GM19372 (cell line): ENCODE results near the gene TRIM33.
"Not testable (repeated sequence)": the region's sequence is repeated elsewhere in the genome, so short reads cannot be mapped to it uniquely, and the experiment has no call there.

ENCODE experiments used
- ATAC-seq: cut with Tn5 transposase; IDR thresholded peaks from one replicate; pipeline ENCODE4 v1.9.1; 2021; ENCODE audit warnings: mild to moderate bottlenecking, low read depth, moderate library complexity; ENCODE audit not compliant: unreplicated experiment

Gene TRIM33

GRCh38 chr1:114512595-114513280 lies 1.7 kb upstream of the TRIM33 start:
- no peak for ATAC-seq

- peak; percentile 50 for ATAC-seq
These were observed 550 bp downstream of the TRIM33 start for GRCh38 chr1:114510274-114511031.

GRCh38 chr1:114509596-114510273 lies 1.3 kb downstream of the TRIM33 start:
- ATAC-seq = no peak

- ATAC-seq = no peak
These were observed 2.6 kb downstream of the TRIM33 start for GRCh38 chr1:114508386-114508898.

- ATAC-seq = no peak
These were observed 3.5 kb downstream of the TRIM33 start for GRCh38 chr1:114507513-114507912.

- ATAC-seq = no peak
These were observed 5.8 kb downstream of the TRIM33 start for GRCh38 chr1:114505148-114505561.

- no peak for ATAC-seq
These were observed 7.0 kb downstream of the TRIM33 start for GRCh38 chr1:114503916-114504422.

GRCh38 chr1:114502080-114502479 lies 8.9 kb downstream of the TRIM33 start:
- no peak for ATAC-seq

- ATAC-seq = no peak
These were observed 11.5 kb downstream of the TRIM33 start for GRCh38 chr1:114499478-114499877.

GRCh38 chr1:114496089-114496488 lies 14.9 kb downstream of the TRIM33 start:
- no peak for ATAC-seq

- no peak for ATAC-seq
These were observed 15.5 kb downstream of the TRIM33 start for GRCh38 chr1:114495486-114495885.

GRCh38 chr1:114492978-114493377 lies 18.0 kb downstream of the TRIM33 start:
- ATAC-seq = no peak

- no peak for ATAC-seq
These were observed 20.7 kb downstream of the TRIM33 start for GRCh38 chr1:114490274-114490693.

GRCh38 chr1:114488739-114489138 lies 22.3 kb downstream of the TRIM33 start:
- ATAC-seq = no peak

GRCh38 chr1:114485286-114485685 lies 25.7 kb downstream of the TRIM33 start:
- ATAC-seq = no peak

- ATAC-seq = no peak
These were observed 28.4 kb downstream of the TRIM33 start for GRCh38 chr1:114482585-114482984.

GRCh38 chr1:114479636-114480035 lies 31.4 kb downstream of the TRIM33 start:
- not testable (repeated sequence) for ATAC-seq

GRCh38 chr1:114479134-114479533 lies 31.9 kb downstream of the TRIM33 start:
- no peak for ATAC-seq

- ATAC-seq = no peak
These were observed 37.2 kb downstream of the TRIM33 start for GRCh38 chr1:114473796-114474195.

GRCh38 chr1:114472408-114472807 lies 38.6 kb downstream of the TRIM33 start:
- no peak for ATAC-seq

GRCh38 chr1:114470681-114471080 lies 40.3 kb downstream of the TRIM33 start:
- no peak for ATAC-seq
